HG03558 (cell line): ENCODE measurements around the gene RAB40A.
A peak's percentile ranks its signal among the peaks of the same experiment; 100 is the strongest.
"Not testable (repeated sequence)": the region's sequence is repeated elsewhere in the genome, so short reads cannot be mapped to it uniquely, and the experiment has no call there.

Experiments
- ATAC-seq: cut with Tn5 transposase; IDR thresholded peaks from one replicate; pipeline ENCODE4 v1.9.1; 2021; ENCODE audit warnings: moderate number of reproducible peaks; ENCODE audit not compliant: unreplicated experiment; ENCODE audit errors: extremely low read depth

Gene RAB40A

DNA sequence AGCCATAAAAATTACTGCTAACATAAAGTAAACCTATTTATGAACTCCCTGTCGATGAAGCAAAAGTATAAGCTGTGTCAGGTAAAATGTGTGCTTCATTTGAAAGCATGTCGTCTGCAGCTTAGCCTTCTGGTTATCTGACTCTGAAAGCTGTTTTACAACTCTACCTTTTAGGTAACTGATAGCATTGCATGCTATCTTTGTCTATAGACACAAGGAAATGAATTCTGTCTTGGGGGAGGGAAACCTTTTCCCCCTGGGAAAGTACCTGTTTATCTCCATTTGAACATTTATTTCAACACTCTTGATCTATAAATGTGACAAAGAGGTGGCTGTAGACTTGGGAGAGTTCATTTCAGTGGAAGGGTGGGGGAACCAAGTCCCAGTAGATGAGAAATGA is 51.4 kb downstream of the RAB40A start:
- no peak for ATAC-seq

DNA sequence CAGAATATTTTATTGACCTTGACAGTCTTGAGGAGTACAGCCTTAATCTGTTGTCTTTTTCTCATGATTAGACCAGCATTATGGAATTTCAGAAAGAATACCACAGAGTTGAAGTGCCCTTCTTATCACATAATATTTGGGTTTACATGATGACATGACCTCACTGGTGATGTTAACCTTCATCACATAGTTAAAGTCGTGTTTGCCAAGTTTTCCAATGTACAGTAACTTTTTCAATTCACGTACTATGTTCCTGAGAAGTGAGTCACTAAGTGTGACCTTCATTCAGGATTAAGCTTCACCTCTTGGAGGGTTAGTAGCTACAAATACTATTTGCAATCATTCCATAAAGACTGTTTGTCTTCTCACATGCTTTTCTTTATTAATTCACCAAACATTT is 52.1 kb downstream of the RAB40A start:
- ATAC-seq, result no peak

DNA sequence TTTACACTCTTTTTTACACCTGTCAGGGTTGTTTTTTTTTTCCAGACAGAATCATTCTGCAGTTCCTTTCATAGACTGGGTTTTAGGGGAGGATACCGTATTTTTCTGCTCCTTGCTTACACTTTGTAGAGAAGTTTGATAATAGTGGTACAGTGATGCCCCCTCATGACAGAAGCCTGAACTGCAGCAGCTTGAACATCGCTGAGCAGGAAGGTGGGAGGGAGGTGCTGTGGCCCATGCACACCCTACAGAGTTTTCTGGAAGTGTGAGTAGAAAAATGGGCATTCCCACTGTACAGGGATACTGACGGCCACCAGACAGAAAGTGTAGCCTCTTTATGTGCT is 54.5 kb downstream of the RAB40A start:
- peak; percentile 62 for ATAC-seq

DNA sequence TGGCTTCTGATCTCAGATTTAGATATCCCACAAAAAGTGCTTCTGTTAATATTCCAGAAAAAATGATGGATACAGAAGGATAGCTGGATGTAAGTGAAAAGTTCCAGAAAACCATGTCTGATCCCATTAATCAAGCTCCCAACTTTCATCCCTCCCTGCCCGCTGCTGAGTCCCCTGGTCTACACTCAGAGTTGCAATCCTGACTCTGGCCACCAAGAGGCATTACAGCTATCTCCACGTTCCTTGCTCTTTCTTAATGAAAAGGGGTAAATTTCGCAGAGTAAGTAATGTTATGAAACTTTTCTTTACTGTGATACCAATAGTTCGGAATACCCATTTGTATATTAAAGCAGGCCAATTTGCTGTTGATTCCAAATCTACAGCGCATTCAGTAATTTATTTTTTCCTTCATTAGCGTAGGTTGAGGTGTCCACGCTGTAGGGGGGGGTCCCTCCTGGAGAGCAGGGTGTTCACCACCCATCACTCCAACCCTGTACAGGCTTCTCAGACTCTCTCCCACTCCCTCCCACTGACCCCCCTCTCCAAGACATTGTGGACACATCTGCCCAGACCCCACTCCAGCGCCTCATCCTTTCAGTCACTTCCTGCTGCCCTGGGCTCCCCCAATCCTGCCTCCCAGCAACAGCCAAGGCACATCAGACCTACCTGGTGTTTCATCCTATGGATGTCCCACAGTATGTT is 55.1 kb downstream of the RAB40A start:
- peak; percentile 49 for ATAC-seq

DNA sequence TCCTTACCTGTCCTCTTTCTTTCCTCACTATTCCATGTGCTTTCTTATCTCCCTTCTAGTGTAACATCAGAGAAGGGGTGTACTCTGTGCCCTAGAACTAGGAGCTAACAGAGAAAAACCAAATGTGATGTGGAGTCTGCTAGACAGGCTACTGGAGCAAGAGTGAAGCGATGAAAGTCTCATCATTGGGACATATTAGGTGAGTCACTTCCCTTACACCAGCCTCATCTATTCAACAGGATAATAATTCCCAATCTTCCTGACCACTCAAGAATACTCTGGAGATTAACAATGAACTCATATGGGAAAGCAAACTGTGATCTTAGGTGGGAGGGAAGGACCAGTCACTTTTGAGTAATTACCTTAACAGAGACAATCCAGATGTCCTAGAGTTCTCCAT is 58.1 kb downstream of the RAB40A start:
- ATAC-seq, result no peak

DNA sequence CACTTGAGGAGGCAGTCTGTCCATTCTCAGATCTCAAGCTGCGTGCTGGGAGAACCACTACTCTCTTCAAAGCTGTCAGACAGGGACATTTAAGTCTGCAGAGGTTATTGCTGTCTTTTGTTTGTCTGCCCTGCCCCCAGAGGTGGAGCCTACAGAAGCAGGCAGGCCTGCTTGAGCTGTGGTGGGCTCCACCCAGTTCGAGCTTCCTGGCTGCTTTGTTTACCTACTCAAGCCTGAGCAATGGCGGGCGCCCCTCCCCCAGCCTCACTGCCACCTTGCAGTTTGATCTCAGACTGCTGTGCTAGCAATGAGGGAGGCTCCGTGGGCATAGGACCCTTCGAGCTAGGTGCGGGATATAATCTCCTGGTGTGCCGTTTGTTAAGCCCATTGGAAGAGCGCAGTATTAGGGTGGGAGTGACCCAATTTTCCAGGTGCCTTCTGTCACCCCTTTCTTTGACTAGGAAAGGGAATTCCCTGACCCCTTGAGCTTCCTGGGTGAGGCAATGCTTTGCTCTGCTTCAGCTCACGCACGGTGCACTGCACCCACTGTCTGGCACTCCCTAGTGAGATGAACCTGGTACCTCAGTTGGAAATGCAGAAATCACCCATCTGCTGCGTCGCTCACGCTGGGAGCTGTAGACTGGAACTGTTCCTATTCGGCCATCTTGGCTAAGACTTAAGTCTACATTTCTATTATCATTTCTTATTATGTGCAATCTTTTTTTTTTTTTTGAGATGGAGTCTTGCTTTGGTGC is 59.1 kb downstream of the RAB40A start:
- ATAC-seq, result not testable (repeated sequence)

DNA sequence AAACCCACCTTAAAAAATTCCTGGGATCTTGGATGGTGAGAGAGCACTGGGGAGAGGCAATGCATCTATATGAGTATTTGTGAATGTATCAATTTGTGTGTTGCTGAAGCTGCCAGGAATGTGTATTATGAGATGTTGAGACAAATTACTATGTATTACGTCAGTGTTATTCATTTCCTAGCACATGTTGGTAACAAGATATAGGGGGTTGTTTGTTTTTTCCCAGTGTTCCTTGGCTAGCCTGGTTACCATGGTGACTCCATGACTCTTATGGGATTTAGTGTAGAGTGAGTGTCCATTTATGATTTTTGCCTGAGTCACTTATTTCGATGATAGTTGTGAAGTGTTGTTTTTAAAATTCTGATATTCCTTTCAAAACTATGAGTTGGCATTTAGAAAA is 65.6 kb downstream of the RAB40A start:
- ATAC-seq, result no peak
